IPS DF 4.7 (cell line): Measurements from ENCODE around the gene PLXNA1.

Source experiments
- DNase-seq: peaks from one replicate; pipeline ENCODE4 v3.0.0-alpha.2; 2013; ENCODE audit warnings: low spot score; ENCODE audit errors: extremely low read depth

PLXNA1 gene

GRCh38 chr3:126987129-126987528 is 4.2 kb downstream of the PLXNA1 start:
- no peak for DNase-seq

GRCh38 chr3:126987596-126987995 is 4.7 kb downstream of the PLXNA1 start:
- no peak for DNase-seq

GRCh38 chr3:126988451-126989021 is 5.6 kb downstream of the PLXNA1 start:
- no peak for DNase-seq

GRCh38 chr3:126989316-126990023 is 6.6 kb downstream of the PLXNA1 start:
- no peak for DNase-seq

GRCh38 chr3:126990024-126990700 is 7.2 kb downstream of the PLXNA1 start:
- no peak for DNase-seq

- no peak for DNase-seq
Observed at GRCh38 chr3:126990890-126991289, 8.0 kb downstream of the PLXNA1 start.

- DNase-seq = no peak
Observed at GRCh38 chr3:126991366-126992200, 8.7 kb downstream of the PLXNA1 start.

- no peak for DNase-seq
Observed at GRCh38 chr3:126992216-126992615, 9.3 kb downstream of the PLXNA1 start.

GRCh38 chr3:126992776-126993175 is 9.9 kb downstream of the PLXNA1 start:
- DNase-seq = no peak

GRCh38 chr3:126993436-126993835 is 10.5 kb downstream of the PLXNA1 start:
- DNase-seq = no peak

- DNase-seq = no peak
Observed at GRCh38 chr3:126994661-126995245, 11.8 kb downstream of the PLXNA1 start.

GRCh38 chr3:126995254-126995780 is 12.4 kb downstream of the PLXNA1 start:
- no peak for DNase-seq

GRCh38 chr3:126995926-126996512 is 13.1 kb downstream of the PLXNA1 start:
- no peak for DNase-seq

- no peak for DNase-seq
Observed at GRCh38 chr3:126996905-126997304, 14.0 kb downstream of the PLXNA1 start.

GRCh38 chr3:126997455-126998038 is 14.6 kb downstream of the PLXNA1 start:
- DNase-seq = no peak

GRCh38 chr3:126998320-126998719 is 15.4 kb downstream of the PLXNA1 start:
- DNase-seq = no peak

GRCh38 chr3:126998728-126999127 is 15.8 kb downstream of the PLXNA1 start:
- DNase-seq = no peak

- no peak for DNase-seq
Observed at GRCh38 chr3:126999383-126999782, 16.5 kb downstream of the PLXNA1 start.

GRCh38 chr3:127000119-127000518 is 17.2 kb downstream of the PLXNA1 start:
- no peak for DNase-seq

- DNase-seq = no peak
Observed at GRCh38 chr3:127000761-127001160, 17.8 kb downstream of the PLXNA1 start.
